Esophagus squamous epithelium (tissue), 5 donors: Measurements from ENCODE around the gene EXOSC6. TPM values are rescaled to one million over a fixed set of nuclear protein-coding genes. Genes with fewer than 3 reads are reported as not detected.
"Not testable (repeated sequence)": the region's sequence is repeated elsewhere in the genome, so short reads cannot be mapped to it uniquely, and the experiment has no call there.

Source experiments
- DNase-seq: peaks from one replicate; lab custom pipeline; 2025; lab: John Stamatoyannopoulos, UW
- H3K27ac ChIP-seq, 4 donors: fragments of 200-600 bp; sonication (generic); one replicate each; pipeline ENCODE4 v1.5.1; 2016 to 2019; ENCODE audit warnings: mild to moderate bottlenecking in 1 of 4
- H3K27me3 ChIP-seq, 4 donors: fragments of 200-600 bp; sonication (generic); 1 replicate in 3 of 4; 2 replicates in 1 of 4; pipeline versions ENCODE4 v1.5.1 to v1.6.0; 2017 to 2021; ENCODE audit warnings: antibody characterized with exemption in 1 of 4
- H3K36me3 ChIP-seq, 3 donors: fragments of 200-600 bp; sonication (generic); one replicate each; pipeline ENCODE4 v1.5.1; 2016 to 2019
- H3K4me1 ChIP-seq, 3 donors: fragments of 200-600 bp; sonication (generic); one replicate each; pipeline ENCODE4 v1.5.1; 2017 to 2019
- H3K4me3 ChIP-seq, 4 donors: fragments of 200-600 bp; sonication (generic); 1 replicate in 3 of 4; 2 replicates in 1 of 4; pipeline ENCODE4 v1.5.1; 2016 to 2019; ENCODE audit warnings: mild to moderate bottlenecking in 2 of 4, moderate library complexity in 1 of 4
- H3K9me3 ChIP-seq, 3 donors: fragments of 200-600 bp; sonication (generic); one replicate each; pipeline ENCODE4 v1.5.1; 2016 to 2019
- CTCF ChIP-seq, 6 experiments: fragments of 450-650 bp in 4 of 6; fragments of 200-600 bp in 2 of 6; sonication (generic) in 2 of 6; IDR thresholded peaks; one replicate each; pipeline ENCODE4 v1.5.1; 2016 to 2019; ENCODE audit warnings: antibody characterized with exemption in 6 of 6, mild to moderate bottlenecking in 4 of 6, moderate library complexity in 4 of 6
- POLR2A ChIP-seq, 4 donors: fragments of 450-650 bp; IDR thresholded peaks; one replicate each; pipeline ENCODE4 v1.6.1; 2017; ENCODE audit warnings: antibody characterized with exemption in 4 of 4, mild to moderate bottlenecking in 4 of 4, moderate library complexity in 3 of 4
- WGBS, 2 donors: methylation state at CpG; one replicate each; pipeline ENCODE4 v1.1.5; 2018; 5-methylcytosine and 5-hydroxymethylcytosine counted together
- intact Hi-C: fragments of 100-400 bp; cut with DNase I; formaldehyde crosslinking; loops from one replicate; pipeline ENCODE4 v1.15.0; 2022
- total RNA-seq, 4 donors: library from RNA; depleted of rRNA; stranded (reverse); fragments of >200 nt; gene quantifications; one replicate each; pipeline ENCODE4 v1.1.0, GENCODE V29; 2016
- donor health status: DM: yes; HTN: yes; CAD: no.

Gene EXOSC6
- 10 to 100 TPM; 11.4 to 26.1 (median 16.3) TPM for total RNA-seq

GRCh38 chr16:70251629-70252354 lies at the start of gene EXOSC6:
EXOSC6 (minus strand) TSS chr16:70251940; CDS start chr16:70251900, 40 bp downstream.
- Histone ChIP-seq H3K36me3 (peaks cover 14 to 65% (median 23%) of the 10 kb centered on the region in 3 donors), H3K4me3 (peak within 1 kb of the TSS; percentile 60 to 98 (median 80)), H3K9me3 (no peaks in the 10 kb centered on the region), H3K27ac (peak within 1 kb of the TSS; percentile 81 to 95 (median 92)), H3K4me1 (peaks cover 14 to 46% (median 16%) of the 10 kb centered on the region in 3 donors), H3K27me3 (no peaks in the 10 kb centered on the region)
- DNase-seq = peak; percentile 58
- intact Hi-C loops = no loop called here
- TF ChIP-seq POLR2A (IDR thresholded peaks at IDR 0.05) = peak in 3 of 4 donors; percentile 75 to 86 (median 82)
- TF ChIP-seq CTCF (IDR thresholded peaks at IDR 0.05) = peak; percentile 86 to 97 (median 94)
- WGBS, 2 donors = 20 to 22% methylated on average over 1 to 4 of the region's 65 CpGs

GRCh38 chr16:70301121-70301520 lies 49.4 kb upstream of the EXOSC6 start:
- no peak for TF ChIP-seq POLR2A (IDR thresholded peaks at IDR 0.05)
- Histone ChIP-seq H3K9me3 (peaks cover 0 to 6% (median 0%) of the 10 kb centered on the region in 3 donors), H3K27me3 (no peaks in the 10 kb centered on the region), H3K36me3 (peaks cover 0 to 31% (median 0%) of the 10 kb centered on the region in 3 donors), H3K4me1 (peaks cover 0 to 20% (median 0%) of the 10 kb centered on the region in 3 donors), H3K4me3 (no peak overlapping the region), H3K27ac (no peak overlapping the region)
- 79 to 94% methylated on average over 1 of the region's 1 CpG for WGBS, 2 donors
- intact Hi-C loops = no loop called here
- no peak for DNase-seq

GRCh38 chr16:70298988-70299938 lies 47.5 kb upstream of the EXOSC6 start, which contains the start of gene DDX19B:
DDX19B (plus strand) TSS chr16:70299186; CDS start chr16:70299298, 112 bp downstream.
- intact Hi-C loops = no loop called here
- Histone ChIP-seq H3K36me3 (peaks cover 0 to 31% (median 0%) of the 10 kb centered on the region in 3 donors), H3K4me1 (peaks cover 0 to 20% (median 0%) of the 10 kb centered on the region in 3 donors), H3K27ac (peak within 1 kb of the TSS; percentile 97 to 98 (median 97)), H3K27me3 (no peaks in the 10 kb centered on the region), H3K9me3 (peaks cover 0 to 6% (median 0%) of the 10 kb centered on the region in 3 donors), H3K4me3 (peak within 1 kb of the TSS; percentile 89 to 97 (median 92))
- peak; percentile 33 for DNase-seq
- TF ChIP-seq CTCF (IDR thresholded peaks at IDR 0.05) = peak in 1 of 6 experiments; percentile 7
- peak in 2 of 4 donors; percentile 55 to 63 for TF ChIP-seq POLR2A (IDR thresholded peaks at IDR 0.05)
- WGBS, 2 donors = 0% methylated on average over 20 to 21 of the region's 37 CpGs

GRCh38 chr16:70295634-70296033 lies 43.9 kb upstream of the EXOSC6 start:
- no peak for DNase-seq
- TF ChIP-seq POLR2A (IDR thresholded peaks at IDR 0.05) (no peak), CTCF (IDR thresholded peaks at IDR 0.05) (no peak)
- Histone ChIP-seq H3K4me1 (peaks cover 0 to 20% (median 0%) of the 10 kb centered on the region in 3 donors), H3K36me3 (peaks cover 0 to 2% (median 0%) of the 10 kb centered on the region in 3 donors), H3K9me3 (no peaks in the 10 kb centered on the region), H3K27me3 (no peaks in the 10 kb centered on the region), H3K27ac (no peak overlapping the region), H3K4me3 (no peak overlapping the region)
- intact Hi-C loops = no loop called here

- no peak for DNase-seq
- Histone ChIP-seq H3K9me3 (no peaks in the 10 kb centered on the region), H3K36me3 (no peaks in the 10 kb centered on the region), H3K4me3 (no peak overlapping the region), H3K27ac (no peak overlapping the region), H3K4me1 (peaks cover 0 to 15% (median 0%) of the 10 kb centered on the region in 3 donors), H3K27me3 (no peaks in the 10 kb centered on the region)
- TF ChIP-seq CTCF (IDR thresholded peaks at IDR 0.05) (no peak), POLR2A (IDR thresholded peaks at IDR 0.05) (no peak)
- intact Hi-C loops = no loop called here
- 80 to 87% methylated on average over 17 to 20 of the region's 28 CpGs for WGBS, 2 donors
Measured at GRCh38 chr16:70294385-70295025, 42.8 kb upstream of the EXOSC6 start.

- H3K27ac ChIP-seq, intact Hi-C loops, H3K4me3 ChIP-seq, H3K36me3 ChIP-seq, H3K27me3 ChIP-seq, DNase-seq, H3K9me3 ChIP-seq: not testable (repeated sequence)
- peaks cover 8 to 20% (median 14%) of the 10 kb centered on the region in 3 donors for H3K4me1 ChIP-seq
- WGBS, 2 donors = 86 to 96% methylated on average over 11 of the region's 11 CpGs
Measured at GRCh38 chr16:70292148-70292547, 40.4 kb upstream of the EXOSC6 start.
